K562 (cell line): Measurements from ENCODE around the gene CSKMT. TPM values are rescaled to one million over a fixed set of nuclear protein-coding genes. Genes with fewer than 3 reads are reported as not detected.
A peak's percentile ranks its signal among the peaks of the same experiment; 100 is the strongest.

ENCODE experiments used
- KAT7 ChIP-seq: sonication (generic); formaldehyde crosslinking; IDR thresholded peaks from 2 replicates; pipeline ENCODE4 v1.8.0; 2022; ENCODE audit warnings: missing genetic modification reagents, mild to moderate bottlenecking, borderline replicate concordance
- SPI1 ChIP-seq: IDR thresholded peaks from 2 replicates; pipeline ENCODE4 v1.6.1; 2011; ENCODE audit warnings: low read depth, low read length, control low read depth, borderline replicate concordance
- polyA plus RNA-seq, 8 experiments: library from polyadenylated mRNA; depleted of rRNA in 4 of 8; stranded (reverse) in 5 of 8; unstranded in 3 of 8; fragments of >200 nt; fragmentation: Nextera tagmentation in 2 of 8; fragmentation: Illumina TruSeq in 1 of 8; extraction: Ambion mirVana in 2 of 8; extraction: Trizol in 1 of 8; gene quantifications; 2 replicates each; pipeline versions ENCODE4 v1.2.1 to v1.2.3, GENCODE V29; 2011 to 2014; ENCODE audit warnings: inconsistent platforms in 1 of 8, missing spikeins in 1 of 8
- total RNA-seq, 7 experiments: library from RNA; depleted of rRNA in 6 of 7; stranded (reverse); fragments of >200 nt in 6 of 7; fragmentation: Illumina TruSeq in 2 of 7; extraction: Trizol in 2 of 7; gene quantifications; 2 replicates each; pipeline versions ENCODE4 v1.2.1 to v1.2.3, GENCODE V29; 2011 to 2021; ENCODE audit warnings: low replicate concordance in 1 of 7
- TF ChIP-seq, protein P1 (sequence below): fragments of 450-650 bp; IDR thresholded peaks from 2 replicates; pipeline ENCODE4 v1.6.1; 2016; ENCODE audit warnings: borderline replicate concordance
- TF ChIP-seq, protein P2 (sequence below): sonication (generic); formaldehyde crosslinking; IDR thresholded peaks from 2 replicates; pipeline ENCODE4 v1.8.1; 2023; ENCODE audit warnings: missing genetic modification reagents, mild to moderate bottlenecking, borderline replicate concordance

CSKMT gene
- total and polyA plus RNA-seq, 9 of the 15 experiments (the other 6 are each of a cell fraction or from before 2014, with no cell fraction given): 10.3 to 108 (median 27.2) TPM

DNA sequence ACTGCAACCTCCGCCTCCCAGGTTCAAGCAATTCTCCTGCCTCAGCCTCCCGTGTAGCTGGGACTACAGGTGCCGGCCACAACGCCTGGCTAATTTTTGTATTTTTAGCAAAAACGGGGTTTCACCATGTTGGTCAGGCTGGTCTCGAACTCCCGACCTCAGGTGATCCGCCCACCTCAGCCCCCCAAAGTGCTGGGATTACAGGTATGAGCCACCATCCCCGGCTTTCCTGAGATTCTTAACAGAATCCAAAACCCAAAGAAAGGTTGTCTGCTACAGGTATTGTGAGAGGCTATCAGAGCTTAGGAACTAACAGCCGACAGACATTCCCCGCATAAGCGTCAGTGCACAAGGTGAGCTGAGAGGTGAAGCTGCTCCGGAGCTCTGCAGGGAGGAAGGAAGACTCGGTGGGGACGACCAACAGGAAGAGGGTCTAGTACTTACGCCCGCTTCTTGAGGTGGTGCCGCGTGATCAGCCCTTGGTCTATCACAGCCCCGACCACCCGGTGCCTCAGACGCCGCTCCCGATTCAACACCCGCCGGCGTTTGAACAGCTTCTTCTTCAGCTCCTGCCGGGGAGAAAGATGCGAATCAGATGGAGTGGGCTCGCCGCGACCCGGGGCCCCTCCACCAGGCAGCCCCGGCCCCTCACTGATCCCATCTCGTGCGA, 572 bp upstream of the CSKMT start (continued):
- TF ChIP-seq, protein P1, sequence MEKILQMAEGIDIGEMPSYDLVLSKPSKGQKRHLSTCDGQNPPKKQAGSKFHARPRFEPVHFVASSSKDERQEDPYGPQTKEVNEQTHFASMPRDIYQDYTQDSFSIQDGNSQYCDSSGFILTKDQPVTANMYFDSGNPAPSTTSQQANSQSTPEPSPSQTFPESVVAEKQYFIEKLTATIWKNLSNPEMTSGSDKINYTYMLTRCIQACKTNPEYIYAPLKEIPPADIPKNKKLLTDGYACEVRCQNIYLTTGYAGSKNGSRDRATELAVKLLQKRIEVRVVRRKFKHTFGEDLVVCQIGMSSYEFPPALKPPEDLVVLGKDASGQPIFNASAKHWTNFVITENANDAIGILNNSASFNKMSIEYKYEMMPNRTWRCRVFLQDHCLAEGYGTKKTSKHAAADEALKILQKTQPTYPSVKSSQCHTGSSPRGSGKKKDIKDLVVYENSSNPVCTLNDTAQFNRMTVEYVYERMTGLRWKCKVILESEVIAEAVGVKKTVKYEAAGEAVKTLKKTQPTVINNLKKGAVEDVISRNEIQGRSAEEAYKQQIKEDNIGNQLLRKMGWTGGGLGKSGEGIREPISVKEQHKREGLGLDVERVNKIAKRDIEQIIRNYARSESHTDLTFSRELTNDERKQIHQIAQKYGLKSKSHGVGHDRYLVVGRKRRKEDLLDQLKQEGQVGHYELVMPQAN: peak; percentile 47; the same call in 1 of the 2 replicates
- TF ChIP-seq SPI1 (0 out of 2 replicates have a peak, but pooled peaks have one; percentile 25), KAT7 (CRISPR knock-in tag) (peak; percentile 6; the same call in 1 of the 2 replicates)
- TF ChIP-seq, protein P2, sequence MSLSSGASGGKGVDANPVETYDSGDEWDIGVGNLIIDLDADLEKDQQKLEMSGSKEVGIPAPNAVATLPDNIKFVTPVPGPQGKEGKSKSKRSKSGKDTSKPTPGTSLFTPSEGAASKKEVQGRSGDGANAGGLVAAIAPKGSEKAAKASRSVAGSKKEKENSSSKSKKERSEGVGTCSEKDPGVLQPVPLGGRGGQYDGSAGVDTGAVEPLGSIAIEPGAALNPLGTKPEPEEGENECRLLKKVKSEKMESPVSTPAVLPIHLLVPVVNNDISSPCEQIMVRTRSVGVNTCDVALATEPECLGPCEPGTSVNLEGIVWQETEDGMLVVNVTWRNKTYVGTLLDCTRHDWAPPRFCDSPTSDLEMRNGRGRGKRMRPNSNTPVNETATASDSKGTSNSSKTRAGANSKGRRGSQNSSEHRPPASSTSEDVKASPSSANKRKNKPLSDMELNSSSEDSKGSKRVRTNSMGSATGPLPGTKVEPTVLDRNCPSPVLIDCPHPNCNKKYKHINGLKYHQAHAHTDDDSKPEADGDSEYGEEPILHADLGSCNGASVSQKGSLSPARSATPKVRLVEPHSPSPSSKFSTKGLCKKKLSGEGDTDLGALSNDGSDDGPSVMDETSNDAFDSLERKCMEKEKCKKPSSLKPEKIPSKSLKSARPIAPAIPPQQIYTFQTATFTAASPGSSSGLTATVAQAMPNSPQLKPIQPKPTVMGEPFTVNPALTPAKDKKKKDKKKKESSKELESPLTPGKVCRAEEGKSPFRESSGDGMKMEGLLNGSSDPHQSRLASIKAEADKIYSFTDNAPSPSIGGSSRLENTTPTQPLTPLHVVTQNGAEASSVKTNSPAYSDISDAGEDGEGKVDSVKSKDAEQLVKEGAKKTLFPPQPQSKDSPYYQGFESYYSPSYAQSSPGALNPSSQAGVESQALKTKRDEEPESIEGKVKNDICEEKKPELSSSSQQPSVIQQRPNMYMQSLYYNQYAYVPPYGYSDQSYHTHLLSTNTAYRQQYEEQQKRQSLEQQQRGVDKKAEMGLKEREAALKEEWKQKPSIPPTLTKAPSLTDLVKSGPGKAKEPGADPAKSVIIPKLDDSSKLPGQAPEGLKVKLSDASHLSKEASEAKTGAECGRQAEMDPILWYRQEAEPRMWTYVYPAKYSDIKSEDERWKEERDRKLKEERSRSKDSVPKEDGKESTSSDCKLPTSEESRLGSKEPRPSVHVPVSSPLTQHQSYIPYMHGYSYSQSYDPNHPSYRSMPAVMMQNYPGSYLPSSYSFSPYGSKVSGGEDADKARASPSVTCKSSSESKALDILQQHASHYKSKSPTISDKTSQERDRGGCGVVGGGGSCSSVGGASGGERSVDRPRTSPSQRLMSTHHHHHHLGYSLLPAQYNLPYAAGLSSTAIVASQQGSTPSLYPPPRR (CRISPR knock-in tag): no peak
